ENCODE measurements around the gene MSMB.

The MSMB gene

DNA sequence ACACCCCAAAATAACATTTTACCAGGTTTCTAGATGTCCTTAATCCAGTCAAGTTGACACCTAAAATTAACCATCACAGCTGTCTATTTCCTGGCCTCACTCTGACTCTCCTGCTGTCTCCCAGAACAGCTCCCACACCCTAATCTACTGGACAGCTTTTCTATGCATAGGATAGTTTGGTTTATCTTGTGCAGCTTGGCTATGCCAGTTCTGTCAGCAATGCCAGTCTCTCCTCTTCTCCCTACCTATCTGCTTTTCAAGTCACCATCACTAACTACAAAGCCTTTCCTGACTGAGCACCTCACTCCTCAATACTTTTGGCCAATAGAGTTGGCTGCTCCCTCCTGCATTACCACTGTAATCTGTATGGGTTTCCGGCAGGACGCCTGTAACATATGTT is 20.7 kb downstream of the MSMB start:
- TF ChIP-seq, protein P1, sequence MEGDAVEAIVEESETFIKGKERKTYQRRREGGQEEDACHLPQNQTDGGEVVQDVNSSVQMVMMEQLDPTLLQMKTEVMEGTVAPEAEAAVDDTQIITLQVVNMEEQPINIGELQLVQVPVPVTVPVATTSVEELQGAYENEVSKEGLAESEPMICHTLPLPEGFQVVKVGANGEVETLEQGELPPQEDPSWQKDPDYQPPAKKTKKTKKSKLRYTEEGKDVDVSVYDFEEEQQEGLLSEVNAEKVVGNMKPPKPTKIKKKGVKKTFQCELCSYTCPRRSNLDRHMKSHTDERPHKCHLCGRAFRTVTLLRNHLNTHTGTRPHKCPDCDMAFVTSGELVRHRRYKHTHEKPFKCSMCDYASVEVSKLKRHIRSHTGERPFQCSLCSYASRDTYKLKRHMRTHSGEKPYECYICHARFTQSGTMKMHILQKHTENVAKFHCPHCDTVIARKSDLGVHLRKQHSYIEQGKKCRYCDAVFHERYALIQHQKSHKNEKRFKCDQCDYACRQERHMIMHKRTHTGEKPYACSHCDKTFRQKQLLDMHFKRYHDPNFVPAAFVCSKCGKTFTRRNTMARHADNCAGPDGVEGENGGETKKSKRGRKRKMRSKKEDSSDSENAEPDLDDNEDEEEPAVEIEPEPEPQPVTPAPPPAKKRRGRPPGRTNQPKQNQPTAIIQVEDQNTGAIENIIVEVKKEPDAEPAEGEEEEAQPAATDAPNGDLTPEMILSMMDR (conservative IDR thresholded peaks at IDR 0.05; ENCODE audit: low read depth, low read length): no peak
- no peak overlapping the region for H3K4me2 ChIP-seq
- no peak overlapping the region for H2AFZ ChIP-seq (ENCODE audit: low read depth)
- H3K27ac ChIP-seq: no peak overlapping the region
- H3K36me3 ChIP-seq (ENCODE audit: insufficient read depth): no peaks in the 10 kb centered on the region
- no peak overlapping the region for H3K4me3 ChIP-seq (IDR thresholded peaks at IDR 0.05; ENCODE audit: insufficient read depth, low read depth, low read length)
- peaks cover 48% of the 10 kb centered on the region for H3K4me1 ChIP-seq (ENCODE audit: low read depth, poor library complexity, severe bottlenecking)
- H3K9ac ChIP-seq: no peak overlapping the region
- H3K79me2 ChIP-seq (ENCODE audit: insufficient read depth, low read depth): peaks cover 100% of the 10 kb centered on the region
- peaks cover 9% of the 10 kb centered on the region; the same call in 1 of the 2 replicates for H4K20me1 ChIP-seq (ENCODE audit: insufficient read depth)
- no peaks in the 10 kb centered on the region for H3K27me3 ChIP-seq (ENCODE audit: insufficient read depth, low read depth)

DNA sequence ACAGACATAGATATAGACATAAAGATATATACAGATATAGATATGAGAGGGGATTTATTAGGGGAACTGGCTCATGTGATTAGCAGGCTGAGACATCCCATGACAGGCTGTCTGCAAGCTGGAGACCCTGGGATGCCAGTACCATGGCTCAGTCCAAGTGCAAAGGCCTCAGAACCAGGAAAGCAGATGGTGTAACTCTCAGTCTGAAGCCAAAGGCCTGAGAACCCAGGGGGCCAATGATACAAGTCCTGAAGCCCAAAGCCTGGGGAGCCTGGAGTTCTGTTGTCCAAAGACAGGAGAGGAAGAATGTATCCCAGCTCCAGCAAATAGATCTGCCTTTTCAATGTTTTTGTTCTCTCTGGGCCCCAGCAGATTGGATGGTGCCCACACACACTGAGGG is 21.1 kb downstream of the MSMB start:
- H3K36me3 ChIP-seq (ENCODE audit: insufficient read depth): no peaks in the 10 kb centered on the region
- H3K4me3 ChIP-seq (IDR thresholded peaks at IDR 0.05; ENCODE audit: insufficient read depth, low read depth, low read length): no peak overlapping the region
- H2AFZ ChIP-seq (ENCODE audit: low read depth): no peak overlapping the region
- peaks cover 100% of the 10 kb centered on the region for H3K79me2 ChIP-seq (ENCODE audit: insufficient read depth, low read depth)
- TF ChIP-seq, protein P1 (conservative IDR thresholded peaks at IDR 0.05; ENCODE audit: low read depth, low read length): no peak
- H4K20me1 ChIP-seq (ENCODE audit: insufficient read depth): peaks cover 9% of the 10 kb centered on the region; the same call in 1 of the 2 replicates
- H3K9ac ChIP-seq: no peak overlapping the region
- no peak overlapping the region for H3K27ac ChIP-seq
- no peaks in the 10 kb centered on the region for H3K27me3 ChIP-seq (ENCODE audit: insufficient read depth, low read depth)
- H3K4me2 ChIP-seq: no peak overlapping the region
- H3K4me1 ChIP-seq (ENCODE audit: low read depth, poor library complexity, severe bottlenecking): peaks cover 53% of the 10 kb centered on the region

DNA sequence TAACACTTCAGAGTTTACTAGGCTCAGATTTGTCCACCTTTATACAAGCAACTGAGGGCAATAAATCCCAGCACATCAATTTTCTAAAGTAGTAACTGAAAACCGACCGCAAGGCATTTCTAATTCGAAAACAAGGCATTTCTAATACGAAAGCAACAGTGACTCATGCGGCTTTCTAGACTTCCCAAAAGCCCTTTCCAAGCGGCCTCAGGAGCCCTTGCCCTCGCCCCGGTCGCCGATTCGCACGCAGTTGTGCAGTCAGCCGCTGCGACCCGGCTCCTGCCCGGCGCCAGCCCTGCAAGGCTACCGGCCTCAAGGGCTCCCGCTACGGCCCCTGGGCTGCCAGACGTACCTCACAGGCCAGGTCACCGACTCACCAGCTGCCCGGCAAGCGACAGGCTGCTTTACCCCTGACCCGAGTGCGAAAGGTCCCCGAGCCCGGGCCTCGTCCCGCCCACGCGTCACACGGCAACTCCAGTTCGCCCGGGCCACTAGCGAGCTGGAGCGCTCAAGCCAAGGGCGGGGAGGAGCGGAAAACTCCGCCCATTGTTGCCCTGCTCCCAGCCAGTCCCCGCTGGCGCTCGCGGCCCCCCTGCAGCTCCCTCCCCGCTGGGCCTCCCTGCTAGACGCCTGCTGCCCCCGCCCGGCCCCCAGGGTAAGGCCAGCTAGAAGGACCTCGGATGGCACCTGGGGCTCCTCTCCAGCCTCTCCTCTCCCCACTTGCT is 22.9 kb downstream of the MSMB start:
- Histone ChIP-seq H3K4me3 (IDR thresholded peaks at IDR 0.05; ENCODE audit: insufficient read depth, low read depth, low read length) (no peak overlapping the region), H3K4me1 (ENCODE audit: low read depth, poor library complexity, severe bottlenecking) (peaks cover 55% of the 10 kb centered on the region), H3K27ac (no peak overlapping the region), H2AFZ (ENCODE audit: low read depth) (no peak overlapping the region), H4K20me1 (ENCODE audit: insufficient read depth) (peaks cover 5% of the 10 kb centered on the region; the same call in 1 of the 2 replicates), H3K36me3 (ENCODE audit: insufficient read depth) (no peaks in the 10 kb centered on the region), H3K4me2 (no peak overlapping the region), H3K9ac (no peak overlapping the region), H3K27me3 (ENCODE audit: insufficient read depth, low read depth) (no peaks in the 10 kb centered on the region), H3K79me2 (ENCODE audit: insufficient read depth, low read depth) (peaks cover 100% of the 10 kb centered on the region)
- TF ChIP-seq, protein P1 (conservative IDR thresholded peaks at IDR 0.05; ENCODE audit: low read depth, low read length): no peak

DNA sequence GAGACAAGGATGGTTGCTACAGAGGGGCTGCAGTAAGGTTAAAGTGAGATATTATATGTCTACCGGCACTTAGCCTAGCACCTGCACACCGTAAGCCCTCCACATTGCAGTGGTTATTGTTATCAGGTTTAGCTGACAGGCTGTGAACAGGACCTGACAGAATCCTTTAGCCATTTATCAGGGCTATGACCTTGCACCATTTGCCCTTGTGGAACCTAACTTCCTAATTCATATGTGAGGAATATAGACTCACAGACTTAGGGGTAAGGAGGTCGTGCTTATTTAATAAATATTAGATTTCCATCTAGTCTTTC is 25.8 kb downstream of the MSMB start:
- H2AFZ ChIP-seq (ENCODE audit: low read depth): no peak overlapping the region
- no peak overlapping the region for H3K4me2 ChIP-seq
- peaks cover 42% of the 10 kb centered on the region for H3K4me1 ChIP-seq (ENCODE audit: low read depth, poor library complexity, severe bottlenecking)
- no peaks in the 10 kb centered on the region for H3K36me3 ChIP-seq (ENCODE audit: insufficient read depth)
- peaks cover 93% of the 10 kb centered on the region for H3K79me2 ChIP-seq (ENCODE audit: insufficient read depth, low read depth)
- no peaks in the 10 kb centered on the region for H3K27me3 ChIP-seq (ENCODE audit: insufficient read depth, low read depth)
- H4K20me1 ChIP-seq (ENCODE audit: insufficient read depth): peaks cover 5% of the 10 kb centered on the region; the same call in 1 of the 2 replicates
- H3K9ac ChIP-seq: no peak overlapping the region
- TF ChIP-seq, protein P1 (conservative IDR thresholded peaks at IDR 0.05; ENCODE audit: low read depth, low read length): no peak
- H3K4me3 ChIP-seq (IDR thresholded peaks at IDR 0.05; ENCODE audit: insufficient read depth, low read depth, low read length): no peak overlapping the region
- no peak overlapping the region for H3K27ac ChIP-seq

All from KMS-11 (cell line).